ENCODE results near the gene SPINK4.

GRCh38 chr9:33254211-33254610, 14.2 kb downstream of the SPINK4 start:
- no peak for TF ChIP-seq CTCF (IDR thresholded peaks at IDR 0.05)
- no peak for TF ChIP-seq POLR2AphosphoS5 (IDR thresholded peaks at IDR 0.05)
- TF ChIP-seq POLR2A (IDR thresholded peaks at IDR 0.05), result no peak
